HG03039 (cell line): Measurements from ENCODE around the gene CXXC5.

ENCODE experiments used
- ATAC-seq: cut with Tn5 transposase; IDR thresholded peaks from one replicate; pipeline ENCODE4 v1.9.1; 2021; ENCODE audit warnings: mild to moderate bottlenecking, moderate library complexity; ENCODE audit not compliant: unreplicated experiment

The CXXC5 gene

GRCh38 chr5:139664086-139664693 lies 16.0 kb downstream of the CXXC5 start:
- ATAC-seq = peak; percentile 43

GRCh38 chr5:139664727-139665351 lies 16.7 kb downstream of the CXXC5 start:
- ATAC-seq = no peak

GRCh38 chr5:139665626-139666025 lies 17.5 kb downstream of the CXXC5 start:
- ATAC-seq = no peak

GRCh38 chr5:139666551-139666950 lies 18.4 kb downstream of the CXXC5 start:
- ATAC-seq = no peak

GRCh38 chr5:139667001-139667729 lies 19.0 kb downstream of the CXXC5 start:
- no peak for ATAC-seq

GRCh38 chr5:139667730-139668063 lies 19.5 kb downstream of the CXXC5 start:
- ATAC-seq = no peak

- no peak for ATAC-seq
Observed at GRCh38 chr5:139668064-139668880, 20.1 kb downstream of the CXXC5 start.

GRCh38 chr5:139668924-139669661 lies 20.9 kb downstream of the CXXC5 start:
- ATAC-seq = no peak

- ATAC-seq = peak; percentile 21
Observed at GRCh38 chr5:139669662-139670368, 21.7 kb downstream of the CXXC5 start.

- ATAC-seq = peak; percentile 34
Observed at GRCh38 chr5:139670369-139671095, 22.4 kb downstream of the CXXC5 start.

GRCh38 chr5:139671096-139671841 lies 23.1 kb downstream of the CXXC5 start:
- ATAC-seq = no peak

- no peak for ATAC-seq
Observed at GRCh38 chr5:139675213-139675612, 27.1 kb downstream of the CXXC5 start.

- no peak for ATAC-seq
Observed at GRCh38 chr5:139675825-139676224, 27.7 kb downstream of the CXXC5 start.

- ATAC-seq = no peak
Observed at GRCh38 chr5:139676406-139676805, 28.3 kb downstream of the CXXC5 start.

GRCh38 chr5:139676951-139677735 lies 29.0 kb downstream of the CXXC5 start:
- ATAC-seq = no peak

GRCh38 chr5:139677736-139678613 lies 29.8 kb downstream of the CXXC5 start:
- no peak for ATAC-seq
